AG04450 (cell line): Measurements from ENCODE around the gene APLP2. TPM values are rescaled to one million over a fixed set of nuclear protein-coding genes. Genes with fewer than 3 reads are reported as not detected.

ENCODE experiments used
- CTCF ChIA-PET: fragments of 300-600, 350-600 bp; formaldehyde crosslinking; extraction: SDS; loops from one replicate; lab custom pipeline; 2022; ENCODE audit warnings: antibody characterized with exemption, inconsistent platforms; lab: Charles Lee
- POLR2A ChIA-PET: fragments of 350-600 bp; formaldehyde crosslinking; extraction: SDS; loops from one replicate; lab custom pipeline; 2021; ENCODE audit warnings: antibody characterized with exemption, inconsistent platforms; lab: Yijun Ruan, JAX
- DNase-seq: peaks from one replicate; pipeline ENCODE4 v3.0.0-alpha.2; 2011; ENCODE audit warnings: low read depth, low spot score
- H3K27ac ChIP-seq: one replicate; pipeline ENCODE4 v1.5.1; 2012; ENCODE audit warnings: low read depth, low read length, control low read depth
- H3K27me3 ChIP-seq: one replicate; pipeline ENCODE4 v1.6.0; 2012; ENCODE audit warnings: low read length; ENCODE audit not compliant: control insufficient read depth, insufficient read depth
- H3K4me3 ChIP-seq: 2 replicates; pipeline ENCODE4 v1.5.1; 2011; ENCODE audit warnings: mild to moderate bottlenecking, low read depth, low read length, control low read depth
- H3K9me3 ChIP-seq: 2 replicates; pipeline ENCODE4 v1.5.1; 2012; ENCODE audit warnings: low read length; ENCODE audit not compliant: control insufficient read depth, insufficient read depth
- polyA plus RNA-seq: library from polyadenylated mRNA; depleted of rRNA; stranded (reverse); fragments of >200 nt; gene quantifications from 2 replicates; pipeline ENCODE4 v1.2.3, GENCODE V29; 2011
- TF ChIP-seq, protein P1 (sequence below): IDR thresholded peaks from 2 replicates; pipeline ENCODE4 v1.5.1; 2011; ENCODE audit warnings: low read depth, low read length, control low read depth, inconsistent platforms

APLP2 gene
- polyA plus RNA-seq, 1 experiment = 273 TPM

- no peak for DNase-seq
- H3K27ac ChIP-seq = no peak overlapping the region
- ChIA-PET POLR2A (no interaction called here), CTCF (interaction anchor here (0.6 kb wide), 1 partner anchor 47 kb away, joined by 9 read pairs; no protein-coding TSS in a partner anchor)
- no peak overlapping the region for H3K4me3 ChIP-seq
- peaks cover 11% of the 10 kb centered on the region for H3K9me3 ChIP-seq
- TF ChIP-seq, protein P1, sequence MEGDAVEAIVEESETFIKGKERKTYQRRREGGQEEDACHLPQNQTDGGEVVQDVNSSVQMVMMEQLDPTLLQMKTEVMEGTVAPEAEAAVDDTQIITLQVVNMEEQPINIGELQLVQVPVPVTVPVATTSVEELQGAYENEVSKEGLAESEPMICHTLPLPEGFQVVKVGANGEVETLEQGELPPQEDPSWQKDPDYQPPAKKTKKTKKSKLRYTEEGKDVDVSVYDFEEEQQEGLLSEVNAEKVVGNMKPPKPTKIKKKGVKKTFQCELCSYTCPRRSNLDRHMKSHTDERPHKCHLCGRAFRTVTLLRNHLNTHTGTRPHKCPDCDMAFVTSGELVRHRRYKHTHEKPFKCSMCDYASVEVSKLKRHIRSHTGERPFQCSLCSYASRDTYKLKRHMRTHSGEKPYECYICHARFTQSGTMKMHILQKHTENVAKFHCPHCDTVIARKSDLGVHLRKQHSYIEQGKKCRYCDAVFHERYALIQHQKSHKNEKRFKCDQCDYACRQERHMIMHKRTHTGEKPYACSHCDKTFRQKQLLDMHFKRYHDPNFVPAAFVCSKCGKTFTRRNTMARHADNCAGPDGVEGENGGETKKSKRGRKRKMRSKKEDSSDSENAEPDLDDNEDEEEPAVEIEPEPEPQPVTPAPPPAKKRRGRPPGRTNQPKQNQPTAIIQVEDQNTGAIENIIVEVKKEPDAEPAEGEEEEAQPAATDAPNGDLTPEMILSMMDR = no peak
- H3K27me3 ChIP-seq = no peaks in the 10 kb centered on the region
Observed at GRCh38 chr11:130024361-130024760, 45.3 kb upstream of the APLP2 start.

- H3K27me3 ChIP-seq = no peaks in the 10 kb centered on the region
- TF ChIP-seq, protein P1 = no peak
- POLR2A ChIA-PET = no interaction called here
- no peak for DNase-seq
- no peak overlapping the region for H3K27ac ChIP-seq
- no peak overlapping the region for H3K4me3 ChIP-seq
- CTCF ChIA-PET = no interaction called here
- peaks cover 11% of the 10 kb centered on the region for H3K9me3 ChIP-seq
Observed at GRCh38 chr11:130025371-130025770, 44.3 kb upstream of the APLP2 start.

DNA sequence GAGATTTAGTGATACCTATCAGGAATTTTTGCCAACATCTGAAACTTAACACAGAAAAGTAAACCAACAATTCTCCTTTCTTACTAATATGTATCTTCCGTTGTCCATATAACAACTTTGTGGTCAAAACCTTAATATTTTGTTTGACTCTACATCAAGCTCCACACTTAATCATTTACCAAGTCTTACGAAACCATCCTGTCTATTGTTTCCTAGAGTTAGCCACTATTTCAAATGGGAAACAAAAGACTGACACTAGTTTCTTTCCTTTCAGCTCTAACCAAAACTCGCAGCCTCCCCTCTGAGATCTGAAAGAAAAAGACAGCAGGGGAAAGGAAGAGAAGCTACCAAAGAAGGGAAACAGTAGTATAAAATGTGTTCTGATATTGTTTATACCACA is 40.6 kb upstream of the APLP2 start:
- CTCF ChIA-PET = no interaction called here
- H3K4me3 ChIP-seq = no peak overlapping the region
- DNase-seq = no peak
- no peaks in the 10 kb centered on the region for H3K27me3 ChIP-seq
- H3K27ac ChIP-seq = no peak overlapping the region
- TF ChIP-seq, protein P1 = no peak
- H3K9me3 ChIP-seq = peaks cover 3% of the 10 kb centered on the region; the same call in 1 of the 2 replicates
- POLR2A ChIA-PET = no interaction called here

- DNase-seq = no peak
- ChIA-PET POLR2A (no interaction called here), CTCF (no interaction called here)
- Histone ChIP-seq H3K27ac (no peak overlapping the region), H3K4me3 (no peak overlapping the region), H3K9me3 (peaks cover 3% of the 10 kb centered on the region; the same call in 1 of the 2 replicates), H3K27me3 (no peaks in the 10 kb centered on the region)
- TF ChIP-seq, protein P1 = no peak
Observed at GRCh38 chr11:130031056-130031455, 38.6 kb upstream of the APLP2 start.

- TF ChIP-seq, protein P1 = no peak
- Histone ChIP-seq H3K4me3 (no peak overlapping the region), H3K27me3 (no peaks in the 10 kb centered on the region), H3K9me3 (peaks cover 3% of the 10 kb centered on the region; the same call in 1 of the 2 replicates), H3K27ac (no peak overlapping the region)
- ChIA-PET POLR2A (no interaction called here), CTCF (interaction anchor here (0.6 kb wide), 1 partner anchor 29 kb away, joined by 3 read pairs; the partner anchor contains the start of gene PRDM10)
- DNase-seq = no peak
Observed at GRCh38 chr11:130031945-130032344, 37.7 kb upstream of the APLP2 start.
